ENCODE results near the gene SDK2. TPM values are rescaled to one million over a fixed set of nuclear protein-coding genes. Genes with fewer than 3 reads are reported as not detected.

The SDK2 gene
- total RNA-seq, 1 experiment from 2014 or later, result 0.67 TPM

- ChIA-PET POLR2A (ENCODE audit: low non-redundant PET) (no interaction called here), CTCF (no interaction called here)
- no peak overlapping the region for H3K4me3 ChIP-seq (ENCODE audit: low read depth, low read length, poor library complexity, severe bottlenecking)
- no peaks in the 10 kb centered on the region for H3K27me3 ChIP-seq (replicated peaks; ENCODE audit: insufficient read depth, low read depth, low read length, poor library complexity)
- TF ChIP-seq EZH2 (IDR thresholded peaks at IDR 0.05; ENCODE audit: borderline replicate concordance, low read depth, low read length, poor library complexity, severe bottlenecking), result no peak
- no peak for TF ChIP-seq CTCF (conservative IDR thresholded peaks at IDR 0.05; ENCODE audit: low read depth, low read length)
- no peak overlapping the region for H3K27ac ChIP-seq (ENCODE audit: low read depth, low read length, poor library complexity, severe bottlenecking)
- H3K9me3 ChIP-seq (ENCODE audit: low read depth, low read length, poor library complexity, severe bottlenecking), result no peaks in the 10 kb centered on the region
- intact Hi-C loops (cut with micrococcal nuclease; ENCODE audit: unreplicated experiment), result loop anchor here (5.0 kb wide), 1 partner anchor 174 kb away; the partner anchor contains the start of gene COG1
- DNase-seq (ENCODE audit: low spot score), result no peak
- BruUV-seq (replicated peaks), result no TSS peak
- H3K4me1 ChIP-seq (ENCODE audit: insufficient read depth, low read length, poor library complexity, severe bottlenecking), result no peaks in the 10 kb centered on the region
- H3K36me3 ChIP-seq (ENCODE audit: insufficient read depth, low read length, poor library complexity, severe bottlenecking), result no peaks in the 10 kb centered on the region
These were observed 278.2 kb downstream of the SDK2 start for GRCh38 chr17:73365906-73366623.

- intact Hi-C loops (cut with micrococcal nuclease; ENCODE audit: unreplicated experiment), result loop anchor here (5.0 kb wide), 1 partner anchor 173 kb away; the partner anchor contains the start of gene COG1
- no peaks in the 10 kb centered on the region for H3K27me3 ChIP-seq (replicated peaks; ENCODE audit: insufficient read depth, low read depth, low read length, poor library complexity)
- CTCF ChIA-PET, result no interaction called here
- BruUV-seq (replicated peaks), result no TSS peak
- TF ChIP-seq EZH2 (IDR thresholded peaks at IDR 0.05; ENCODE audit: borderline replicate concordance, low read depth, low read length, poor library complexity, severe bottlenecking), result no peak
- TF ChIP-seq CTCF (conservative IDR thresholded peaks at IDR 0.05; ENCODE audit: low read depth, low read length), result no peak
- DNase-seq (ENCODE audit: low spot score), result no peak
- H3K36me3 ChIP-seq (ENCODE audit: insufficient read depth, low read length, poor library complexity, severe bottlenecking), result no peaks in the 10 kb centered on the region
- no peak overlapping the region for H3K4me3 ChIP-seq (ENCODE audit: low read depth, low read length, poor library complexity, severe bottlenecking)
- no peaks in the 10 kb centered on the region for H3K4me1 ChIP-seq (ENCODE audit: insufficient read depth, low read length, poor library complexity, severe bottlenecking)
- no peaks in the 10 kb centered on the region for H3K9me3 ChIP-seq (ENCODE audit: low read depth, low read length, poor library complexity, severe bottlenecking)
- POLR2A ChIA-PET (ENCODE audit: low non-redundant PET), result no interaction called here
- no peak overlapping the region for H3K27ac ChIP-seq (ENCODE audit: low read depth, low read length, poor library complexity, severe bottlenecking)
These were observed 278.9 kb downstream of the SDK2 start for GRCh38 chr17:73365301-73365874.

GRCh38 chr17:73364155-73364522 lies 280.1 kb downstream of the SDK2 start:
- CTCF ChIA-PET, result no interaction called here
- Histone ChIP-seq H3K4me1 (ENCODE audit: insufficient read depth, low read length, poor library complexity, severe bottlenecking) (no peaks in the 10 kb centered on the region), H3K9me3 (ENCODE audit: low read depth, low read length, poor library complexity, severe bottlenecking) (no peaks in the 10 kb centered on the region), H3K4me3 (ENCODE audit: low read depth, low read length, poor library complexity, severe bottlenecking) (no peak overlapping the region), H3K27me3 (replicated peaks; ENCODE audit: insufficient read depth, low read depth, low read length, poor library complexity) (no peaks in the 10 kb centered on the region), H3K36me3 (ENCODE audit: insufficient read depth, low read length, poor library complexity, severe bottlenecking) (no peaks in the 10 kb centered on the region), H3K27ac (ENCODE audit: low read depth, low read length, poor library complexity, severe bottlenecking) (no peak overlapping the region)
- POLR2A ChIA-PET (ENCODE audit: low non-redundant PET), result interaction anchor here (0.6 kb wide), 1 partner anchor 635 kb away, joined by 4 read pairs; no protein-coding TSS in a partner anchor
- intact Hi-C loops (cut with micrococcal nuclease; ENCODE audit: unreplicated experiment), result no loop called here
- TF ChIP-seq EZH2 (IDR thresholded peaks at IDR 0.05; ENCODE audit: borderline replicate concordance, low read depth, low read length, poor library complexity, severe bottlenecking) (no peak), CTCF (conservative IDR thresholded peaks at IDR 0.05; ENCODE audit: low read depth, low read length) (no peak)
- BruUV-seq (replicated peaks), result no TSS peak
- no peak for DNase-seq (ENCODE audit: low spot score)
